LNCAP (cell line): ENCODE measurements around the gene TTBK1.

Experiments used
- CTCF ChIP-seq: fragments of 450-650 bp; IDR thresholded peaks from 2 replicates; pipeline ENCODE4 v1.5.1; 2017; ENCODE audit warnings: mild to moderate bottlenecking

TTBK1 gene

GRCh38 chr6:43310624-43311023 lies 67.3 kb downstream of the TTBK1 start:
- TF ChIP-seq CTCF, result no peak

- TF ChIP-seq CTCF, result no peak
Measured at GRCh38 chr6:43311666-43312065, 68.4 kb downstream of the TTBK1 start.

- no peak for TF ChIP-seq CTCF
Measured at GRCh38 chr6:43313813-43314212, 70.5 kb downstream of the TTBK1 start.

GRCh38 chr6:43318011-43318410 lies 74.7 kb downstream of the TTBK1 start:
- TF ChIP-seq CTCF, result no peak

DNA sequence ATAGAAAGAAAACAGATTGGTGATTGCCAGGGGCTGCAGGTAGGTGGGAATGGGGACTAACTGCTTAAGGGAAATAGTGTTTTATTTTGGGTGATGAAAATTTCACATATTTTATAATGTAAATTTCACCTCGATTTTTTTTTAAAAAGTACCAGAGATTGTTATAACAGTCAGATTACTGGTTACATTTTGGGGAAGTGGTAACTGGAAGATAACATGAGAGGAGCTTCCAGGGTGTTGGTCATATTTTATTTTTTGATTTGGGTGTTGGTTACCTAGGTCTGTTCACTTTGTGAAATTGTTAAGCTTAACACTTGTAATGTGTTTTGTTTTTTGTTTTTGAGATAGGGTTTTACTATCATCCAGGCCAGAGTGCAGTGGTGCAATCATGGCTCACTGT lies 82.6 kb downstream of the TTBK1 start:
- TF ChIP-seq CTCF, result no peak

GRCh38 chr6:43328528-43328927 lies 85.2 kb downstream of the TTBK1 start:
- TF ChIP-seq CTCF, result no peak

DNA sequence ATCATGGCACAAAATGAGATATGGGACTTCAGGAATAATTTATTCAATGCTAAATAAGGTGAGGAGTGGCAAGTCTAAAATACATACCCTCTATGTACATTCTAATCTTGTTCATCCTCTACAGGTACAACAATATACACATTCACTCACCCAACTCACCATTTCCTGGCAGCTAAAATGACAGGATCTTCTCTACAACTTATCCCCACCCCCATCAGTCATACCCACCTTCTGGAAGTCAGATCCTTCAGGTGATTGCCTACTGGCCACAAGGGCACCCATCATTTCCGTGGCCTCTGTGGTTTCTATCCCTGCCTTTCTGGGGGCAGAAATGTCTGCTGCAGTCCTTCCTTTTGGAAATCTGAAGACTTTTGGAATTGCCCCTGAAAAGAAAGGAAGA lies 88.2 kb downstream of the TTBK1 start:
- TF ChIP-seq CTCF, result no peak

- TF ChIP-seq CTCF, result no peak
Measured at GRCh38 chr6:43331891-43332290, 88.6 kb downstream of the TTBK1 start.
